GM08714 (cell line): ENCODE data around the gene ELK4.

Source experiments
- H3K4me3 ChIP-seq: fragments of 200-500 bp; sonication (Bioruptor generic); 2 replicates; pipeline ENCODE4 v1.5.1; 2014; ENCODE audit warnings: mild to moderate bottlenecking, low read length, inconsistent platforms
- ZNF274 ChIP-seq: IDR thresholded peaks from 2 replicates; pipeline ENCODE4 v1.6.1; 2012; ENCODE audit warnings: mild to moderate bottlenecking, low read depth, low read length

Gene ELK4

DNA sequence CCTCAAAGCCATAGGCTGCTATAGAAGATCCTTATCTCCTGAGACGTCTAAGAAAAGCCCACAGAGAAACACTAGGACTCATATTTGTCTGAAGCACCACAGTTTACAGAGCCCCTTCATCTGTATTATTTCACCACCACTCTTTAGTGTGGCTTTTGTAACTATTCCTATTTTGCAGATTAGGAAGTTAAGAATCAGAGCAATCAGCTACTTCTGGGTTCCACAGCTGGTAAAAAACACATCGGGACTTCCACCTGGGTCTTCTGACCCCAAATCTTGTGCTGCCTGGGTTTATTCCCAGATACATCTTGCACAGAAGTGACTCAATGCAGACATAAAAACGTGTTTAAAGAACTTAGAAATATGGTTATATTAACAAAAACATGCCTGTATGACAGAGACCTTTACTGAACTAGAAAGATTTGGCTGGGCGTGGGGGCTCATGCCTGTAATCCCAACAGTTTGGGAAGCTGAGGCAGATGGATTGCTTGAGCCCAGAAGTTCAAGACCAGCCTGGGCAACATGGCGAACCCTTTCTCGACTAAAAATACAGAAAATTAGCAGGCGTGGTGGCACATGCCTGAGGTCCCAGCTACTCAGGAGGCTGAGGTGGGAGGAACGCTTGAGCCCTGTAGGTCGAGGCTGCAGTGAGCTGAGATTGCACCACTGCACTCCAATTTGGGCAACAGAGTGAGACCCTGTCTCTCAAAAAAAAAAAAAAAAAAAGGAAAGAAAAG is 40.9 kb downstream of the ELK4 start:
- no peak for TF ChIP-seq ZNF274

DNA sequence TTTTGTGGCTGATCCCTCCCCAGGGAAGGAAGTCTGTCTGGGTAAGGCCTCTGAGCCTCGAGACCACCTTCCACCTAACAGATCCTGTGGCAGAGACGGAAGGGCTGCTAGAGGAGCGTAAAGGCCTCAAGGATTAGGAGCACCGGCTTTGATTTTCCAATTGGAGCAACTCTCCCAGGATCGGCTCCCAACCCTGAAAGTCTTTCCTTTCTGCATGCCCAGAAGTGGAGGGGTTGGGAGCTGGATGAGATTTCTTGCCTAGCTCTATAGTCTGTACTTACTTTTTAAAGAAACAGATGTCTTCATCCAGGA is 41.4 kb downstream of the ELK4 start:
- no peak for TF ChIP-seq ZNF274

More for the DNA sequence above, 40.9 kb downstream of the ELK4 start:
- no peak overlapping the region for H3K4me3 ChIP-seq

DNA sequence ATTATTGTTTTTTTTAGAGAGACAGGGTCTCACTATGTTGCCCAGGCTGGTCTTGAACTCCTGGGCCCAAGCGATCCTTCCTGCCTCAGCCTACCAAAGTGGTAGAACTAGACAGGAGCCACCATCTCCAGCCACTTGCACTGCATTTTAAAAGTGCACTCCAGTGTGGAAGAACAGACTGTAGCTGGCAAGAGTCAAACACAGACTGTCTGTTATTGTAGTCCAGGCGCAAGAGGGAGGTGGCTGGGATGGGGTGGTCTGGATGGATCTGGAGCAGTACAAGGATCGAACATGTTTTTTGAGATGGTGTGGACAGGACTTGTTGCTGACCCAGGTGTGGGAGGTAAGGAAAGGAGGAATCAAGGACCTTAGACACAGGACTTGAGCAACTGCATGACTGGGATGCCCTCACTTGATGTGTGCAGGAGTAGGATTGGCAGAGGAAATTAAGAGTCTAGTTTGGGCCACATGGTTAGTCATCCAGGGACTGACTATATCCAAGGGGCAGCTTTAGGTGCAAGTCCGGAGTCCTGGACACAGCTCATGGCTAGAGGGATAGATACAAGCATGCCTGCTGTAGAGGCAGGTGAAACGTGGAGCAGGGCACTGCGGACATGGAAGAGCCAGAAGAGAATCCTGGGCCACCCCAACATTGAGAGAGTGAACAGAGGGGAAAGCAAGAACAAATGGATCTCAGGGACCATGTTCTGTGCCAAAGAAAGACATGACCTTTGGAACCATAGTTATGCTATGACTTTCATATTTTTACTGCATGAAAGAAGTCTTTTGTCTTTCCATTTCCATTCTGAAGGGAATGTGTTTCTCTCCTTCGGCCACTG is 42.0 kb downstream of the ELK4 start:
- no peak for TF ChIP-seq ZNF274
- no peak overlapping the region for H3K4me3 ChIP-seq

More for the DNA sequence above, 41.4 kb downstream of the ELK4 start:
- H3K4me3 ChIP-seq: no peak overlapping the region

GRCh38 chr1:205589046-205589445 is 42.8 kb downstream of the ELK4 start:
- no peak for TF ChIP-seq ZNF274
- no peak overlapping the region for H3K4me3 ChIP-seq

DNA sequence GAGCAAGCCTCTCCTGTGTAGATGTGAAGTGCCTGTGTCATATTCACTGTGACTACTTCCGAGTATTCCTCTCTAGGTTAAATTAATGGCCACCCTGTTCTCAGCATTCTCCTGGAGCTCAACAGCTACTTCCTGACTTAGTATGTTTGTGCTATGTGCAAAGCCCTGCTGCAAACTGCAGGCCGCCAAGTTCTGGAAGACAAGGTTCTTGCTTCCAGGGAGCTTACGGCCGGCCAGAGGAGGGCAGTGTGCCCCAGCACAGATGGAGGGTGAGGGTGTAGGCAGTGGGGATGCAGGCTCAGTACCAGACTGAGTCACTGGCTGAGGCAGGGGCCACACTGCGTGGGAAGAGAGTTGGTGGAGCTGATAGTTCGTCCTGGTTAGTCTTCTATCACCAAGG is 43.2 kb downstream of the ELK4 start:
- H3K4me3 ChIP-seq: no peak overlapping the region
- TF ChIP-seq ZNF274: no peak

- no peak overlapping the region for H3K4me3 ChIP-seq
- TF ChIP-seq ZNF274: no peak
Measured at GRCh38 chr1:205587581-205587980, 44.2 kb downstream of the ELK4 start.

GRCh38 chr1:205585835-205586785 is 45.7 kb downstream of the ELK4 start:
- no peak for TF ChIP-seq ZNF274
- no peak overlapping the region for H3K4me3 ChIP-seq

DNA sequence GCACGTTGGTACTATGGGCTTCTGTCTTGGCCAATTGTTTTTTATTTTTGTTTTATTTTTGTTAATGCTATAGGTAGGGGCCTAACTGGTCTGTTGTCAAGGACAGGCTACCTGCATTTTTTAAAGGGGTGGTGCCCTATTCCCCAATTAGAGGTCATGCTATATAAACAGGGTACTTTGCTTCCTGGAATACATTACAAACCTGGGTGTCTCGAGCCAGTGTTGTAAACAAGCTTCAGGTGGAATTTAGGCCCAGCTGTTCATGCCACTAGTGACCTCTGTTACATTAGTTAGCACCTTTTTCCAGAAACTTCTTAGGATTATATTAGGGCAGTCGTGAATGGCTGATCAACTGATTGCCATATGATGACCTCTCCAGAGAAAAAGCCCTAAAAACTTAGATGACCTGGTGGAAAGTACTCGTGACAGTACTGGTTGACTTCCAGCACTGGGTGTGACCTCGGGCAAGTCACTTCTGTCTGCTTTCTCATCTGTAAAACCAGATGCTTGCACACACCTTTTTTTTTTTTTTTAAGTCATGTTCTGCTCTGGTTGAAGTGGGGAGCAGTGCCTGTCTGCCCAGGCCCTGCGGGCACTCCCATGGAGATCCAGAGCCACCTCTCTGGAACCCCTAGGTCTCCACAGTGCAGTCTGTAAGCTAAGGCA is 46.5 kb downstream of the ELK4 start:
- no peak overlapping the region for H3K4me3 ChIP-seq
- no peak for TF ChIP-seq ZNF274

GRCh38 chr1:205584732-205585131 is 47.1 kb downstream of the ELK4 start:
- H3K4me3 ChIP-seq: no peak overlapping the region
- TF ChIP-seq ZNF274: no peak

GRCh38 chr1:205583461-205584130 is 48.2 kb downstream of the ELK4 start:
- H3K4me3 ChIP-seq: no peak overlapping the region
- no peak for TF ChIP-seq ZNF274

GRCh38 chr1:205582471-205583291 is 49.1 kb downstream of the ELK4 start:
- no peak overlapping the region for H3K4me3 ChIP-seq
- no peak for TF ChIP-seq ZNF274

DNA sequence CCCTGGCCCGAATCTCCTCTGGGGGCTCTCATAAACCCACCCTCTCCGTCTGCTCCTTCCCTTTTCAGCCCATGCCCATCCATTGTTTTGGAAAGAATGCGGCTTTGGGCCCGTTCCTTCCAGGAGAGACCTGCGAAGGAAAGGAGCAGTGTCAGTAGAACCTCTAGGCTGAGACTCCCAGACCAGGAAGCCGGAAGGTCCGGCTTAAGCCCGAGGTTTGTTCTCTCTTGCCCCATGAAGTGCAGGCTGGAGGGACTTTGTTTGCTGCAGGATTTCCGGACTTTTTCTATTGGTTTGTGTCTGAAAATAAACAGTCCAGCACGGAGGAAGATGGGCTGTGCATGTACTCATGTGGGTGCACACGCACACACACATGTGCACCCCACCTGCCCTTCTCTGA is 49.8 kb downstream of the ELK4 start:
- H3K4me3 ChIP-seq: no peak overlapping the region
- no peak for TF ChIP-seq ZNF274
